B cell (primary cell): ENCODE measurements around the gene TTK. TPM values are rescaled to one million over a fixed set of nuclear protein-coding genes. Genes with fewer than 3 reads are reported as not detected.

Source experiments
- ATAC-seq: fragments of 200-7000 bp; cut with Tn5 transposase; one replicate; pipeline ENCODE4 v1.10.0; 2021; ENCODE audit warnings: low read depth, mild to moderate bottlenecking, moderate number of reproducible peaks, moderate library complexity
- CTCF ChIA-PET: fragments of 350-600 bp; sonication (Branson Sonifier 250); formaldehyde crosslinking; loops from one replicate; lab custom pipeline; 2021; ENCODE audit warnings: antibody characterized with exemption, inconsistent platforms; lab: Charles Lee
- POLR2A ChIA-PET: fragments of 350-600 bp; sonication (Branson Sonifier 250); formaldehyde crosslinking; loops from one replicate; lab custom pipeline; 2021; ENCODE audit warnings: antibody characterized with exemption; lab: Charles Lee
- DNase-seq: peaks from one replicate; pipeline ENCODE4 v3.0.0; 2013
- H2AFZ ChIP-seq: 2 replicates; pipeline ENCODE4 v1.6.1; 2012; ENCODE audit warnings: mild to moderate bottlenecking, low read depth, low read length; ENCODE audit not compliant: insufficient read depth, poor library complexity, severe bottlenecking
- H3K27ac ChIP-seq, 2 donors: 1 replicate in 1 of 2; 2 replicates in 1 of 2; pipeline ENCODE4 v1.5.1; 2012 to 2013; ENCODE audit warnings: low read length in 2 of 2, mild to moderate bottlenecking in 2 of 2, moderate library complexity in 1 of 2
- H3K27me3 ChIP-seq, 4 experiments: fragments of 200-600 bp in 1 of 4; sonication (generic) in 1 of 4; replicated peaks in 1 of 4; 1 replicate in 2 of 4; 2 replicates in 2 of 4; pipeline versions ENCODE4 v1.6.1 to v1.7.0; 2013 to 2016; ENCODE audit warnings: low read length in 3 of 4, mild to moderate bottlenecking in 2 of 4, mixed read lengths in 1 of 4, moderate library complexity in 1 of 4; ENCODE audit not compliant: insufficient read depth in 4 of 4, control insufficient read depth in 3 of 4; ENCODE audit errors: control extremely low read depth in 1 of 4
- H3K36me3 ChIP-seq, 2 experiments: replicated peaks in 1 of 2; 1 replicate in 1 of 2; 2 replicates in 1 of 2; pipeline versions ENCODE4 v1.6.1 to v1.7.1; 2013; ENCODE audit warnings: low read length in 1 of 2; ENCODE audit not compliant: insufficient read depth in 2 of 2, control insufficient read depth in 1 of 2; ENCODE audit errors: control extremely low read depth in 1 of 2, extremely low read depth in 1 of 2
- H3K4me1 ChIP-seq, 2 donors: fragments of 200-600 bp in 1 of 2; sonication (generic) in 1 of 2; 1 replicate in 1 of 2; 2 replicates in 1 of 2; pipeline versions ENCODE4 v1.5.1 to v1.6.1; 2013 to 2017; ENCODE audit warnings: low read length in 2 of 2; ENCODE audit not compliant: control insufficient read depth in 2 of 2, insufficient read depth in 2 of 2
- H3K4me2 ChIP-seq: replicated peaks from 2 replicates; pipeline ENCODE3; 2012; ENCODE audit warnings: mild to moderate bottlenecking, low read depth, low read length; ENCODE audit not compliant: poor library complexity, severe bottlenecking
- H3K4me3 ChIP-seq, 5 experiments: fragments of 200-600 bp in 1 of 5; sonication (generic) in 1 of 5; 1 replicate in 3 of 5; 2 replicates in 2 of 5; pipeline versions ENCODE4 v1.5.1 to v1.7.0; 2011 to 2016; ENCODE audit warnings: low read length in 4 of 5, mild to moderate bottlenecking in 4 of 5, low read depth in 2 of 5, control low read depth in 1 of 5, moderate library complexity in 1 of 5; ENCODE audit not compliant: insufficient read depth in 1 of 5; ENCODE audit errors: control extremely low read depth in 1 of 5, extremely low read depth in 1 of 5
- H3K79me2 ChIP-seq: fragments of 200-600 bp; sonication (generic); one replicate; pipeline ENCODE4 v1.6.0; 2016; ENCODE audit warnings: low read length; ENCODE audit not compliant: control insufficient read depth, insufficient read depth
- H3K9ac ChIP-seq: fragments of 200-600 bp; sonication (generic); 2 replicates; pipeline ENCODE4 v1.6.1; 2017; ENCODE audit warnings: mild to moderate bottlenecking, low read length, moderate library complexity
- H3K9me3 ChIP-seq, 3 donors: one replicate each; pipeline versions ENCODE4 v1.6.1 to v1.7.1; 2013; ENCODE audit warnings: low read length in 2 of 3; ENCODE audit not compliant: control insufficient read depth in 2 of 3, insufficient read depth in 1 of 3; ENCODE audit errors: control extremely low read depth in 1 of 3
- H4K20me1 ChIP-seq: 2 replicates; pipeline ENCODE4 v1.6.0; 2012; ENCODE audit warnings: mild to moderate bottlenecking, low read length; ENCODE audit not compliant: insufficient read depth, control insufficient read depth, poor library complexity, severe bottlenecking
- H3K27ac Mint-ChIP-seq: one replicate; pipeline ENCODE4 v1.8.0; 2021; ENCODE audit warnings: mixed read lengths
- H3K27me3 Mint-ChIP-seq: one replicate; pipeline ENCODE4 v1.8.0; 2021; ENCODE audit warnings: mixed read lengths
- H3K4me1 Mint-ChIP-seq: one replicate; pipeline ENCODE4 v1.8.0; 2021; ENCODE audit warnings: mixed read lengths
- H3K4me3 Mint-ChIP-seq: one replicate; pipeline ENCODE4 v1.8.0; 2021; ENCODE audit warnings: mixed read lengths
- H3K9me3 Mint-ChIP-seq: one replicate; pipeline ENCODE4 v1.8.0; 2022; ENCODE audit warnings: mixed read lengths; ENCODE audit not compliant: insufficient read depth
- EZH2 ChIP-seq: IDR thresholded peaks from 2 replicates; pipeline ENCODE4 v1.6.1; 2012; ENCODE audit warnings: borderline replicate concordance, low read depth, mild to moderate bottlenecking, moderate library complexity, low read length; ENCODE audit not compliant: insufficient read depth, poor library complexity, severe bottlenecking
- whole genome bisulfite sequencing: methylation state at CpG from one replicate; pipeline ENCODE4 v1.1.5; 2013; ENCODE audit warnings: missing lambda C conversion rate; ENCODE audit not compliant: insufficient coverage; 5-methylcytosine and 5-hydroxymethylcytosine counted together
- intact Hi-C: fragments of 100-400 bp; cut with micrococcal nuclease; formaldehyde crosslinking; loops from one replicate; pipeline ENCODE4 v1.10.0; 2022
- polyA plus RNA-seq: library from polyadenylated mRNA; depleted of rRNA; stranded (reverse); fragments of >200 nt; gene quantifications from 2 replicates; pipeline ENCODE4 v1.2.3, GENCODE V29; 2012
- total RNA-seq, 2 donors: library from RNA; stranded (reverse); fragments of 120-200 nt in 1 of 2; gene quantifications; 1 replicate in 1 of 2; 2 replicates in 1 of 2; pipeline versions ENCODE4 v1.2.3 to v1.2.4, GENCODE V29; 2013 to 2022
- TF ChIP-seq, protein P1 (sequence below): fragments of 200-600 bp; IDR thresholded peaks from one replicate; pipeline ENCODE4 v1.8.0; 2022; ENCODE audit warnings: antibody characterized with exemption, mild to moderate bottlenecking

Gene TTK
- total and polyA plus RNA-seq, 2 donors (not counting 1 experiment from before 2014, with no cell fraction given), result 0.25 to 0.84 TPM

GRCh38 chr6:80015839-80016435 is 11.5 kb downstream of the TTK start:
- Histone ChIP-seq H3K9me3 (no peaks in the 10 kb centered on the region), H4K20me1 (no peaks in the 10 kb centered on the region), H3K36me3 (no peaks in the 10 kb centered on the region), H3K27me3 (no peaks in the 10 kb centered on the region), H2AFZ (no peak overlapping the region), H3K79me2 (no peaks in the 10 kb centered on the region), H3K4me2 (no peak overlapping the region), H3K4me1 (no peaks in the 10 kb centered on the region), H3K9ac (no peak overlapping the region), H3K4me3 (no peak overlapping the region), H3K27ac (no peak overlapping the region)
- intact Hi-C loops, result no loop called here
- DNase-seq (no peak), ATAC-seq (no peak)
- ChIA-PET CTCF (no interaction called here), POLR2A (no interaction called here)
- H3K9me3 Mint-ChIP-seq, result no peaks in the 10 kb centered on the region
- no peaks in the 10 kb centered on the region for H3K4me1 Mint-ChIP-seq
- WGBS, result no CpG with 5 or more reads among the region's 2 CpGs
- no peaks in the 10 kb centered on the region for H3K27me3 Mint-ChIP-seq
- no peak overlapping the region for H3K27ac Mint-ChIP-seq
- TF ChIP-seq EZH2, result no peak
- TF ChIP-seq, protein P1, sequence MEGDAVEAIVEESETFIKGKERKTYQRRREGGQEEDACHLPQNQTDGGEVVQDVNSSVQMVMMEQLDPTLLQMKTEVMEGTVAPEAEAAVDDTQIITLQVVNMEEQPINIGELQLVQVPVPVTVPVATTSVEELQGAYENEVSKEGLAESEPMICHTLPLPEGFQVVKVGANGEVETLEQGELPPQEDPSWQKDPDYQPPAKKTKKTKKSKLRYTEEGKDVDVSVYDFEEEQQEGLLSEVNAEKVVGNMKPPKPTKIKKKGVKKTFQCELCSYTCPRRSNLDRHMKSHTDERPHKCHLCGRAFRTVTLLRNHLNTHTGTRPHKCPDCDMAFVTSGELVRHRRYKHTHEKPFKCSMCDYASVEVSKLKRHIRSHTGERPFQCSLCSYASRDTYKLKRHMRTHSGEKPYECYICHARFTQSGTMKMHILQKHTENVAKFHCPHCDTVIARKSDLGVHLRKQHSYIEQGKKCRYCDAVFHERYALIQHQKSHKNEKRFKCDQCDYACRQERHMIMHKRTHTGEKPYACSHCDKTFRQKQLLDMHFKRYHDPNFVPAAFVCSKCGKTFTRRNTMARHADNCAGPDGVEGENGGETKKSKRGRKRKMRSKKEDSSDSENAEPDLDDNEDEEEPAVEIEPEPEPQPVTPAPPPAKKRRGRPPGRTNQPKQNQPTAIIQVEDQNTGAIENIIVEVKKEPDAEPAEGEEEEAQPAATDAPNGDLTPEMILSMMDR, result no peak
- no peak overlapping the region for H3K4me3 Mint-ChIP-seq

- H3K27ac ChIP-seq, result no peak overlapping the region
- no peaks in the 10 kb centered on the region for H3K36me3 ChIP-seq
- intact Hi-C loops, result no loop called here
- Mint-ChIP-seq H3K27ac (no peak overlapping the region), H3K9me3 (no peaks in the 10 kb centered on the region), H3K4me3 (no peak overlapping the region), H3K27me3 (no peaks in the 10 kb centered on the region), H3K4me1 (no peaks in the 10 kb centered on the region)
- no peak overlapping the region for H3K4me3 ChIP-seq
- H4K20me1 ChIP-seq, result no peaks in the 10 kb centered on the region
- ChIA-PET POLR2A (no interaction called here), CTCF (no interaction called here)
- no peaks in the 10 kb centered on the region for H3K9me3 ChIP-seq
- no peaks in the 10 kb centered on the region for H3K79me2 ChIP-seq
- no peak overlapping the region for H3K4me2 ChIP-seq
- no peak overlapping the region for H3K9ac ChIP-seq
- ATAC-seq (no peak), DNase-seq (no peak)
- no peaks in the 10 kb centered on the region for H3K27me3 ChIP-seq
- no peak for TF ChIP-seq EZH2
- TF ChIP-seq, protein P1, result no peak
- 97% methylated on average over 5 of the region's 7 CpGs for WGBS
- H3K4me1 ChIP-seq, result no peaks in the 10 kb centered on the region
- no peak overlapping the region for H2AFZ ChIP-seq
These were observed 16.1 kb downstream of the TTK start for GRCh38 chr6:80020381-80021120.
